ENCODE data around the gene ABCA5. TPM values are rescaled to one million over a fixed set of nuclear protein-coding genes. Genes with fewer than 3 reads are reported as not detected.
"Not testable (repeated sequence)": the region's sequence is repeated elsewhere in the genome, so short reads cannot be mapped to it uniquely, and the experiment has no call there.

Gene ABCA5
- total and polyA plus RNA-seq, 7 donors: 8.7 to 81.5 (median 54.9) TPM

GRCh38 chr17:69300222-69300621 is 26.7 kb downstream of the ABCA5 start:
- WGBS, 3 donors: 95 to 97% (median 96%) methylated on average over 3 of the region's 3 CpGs
- DNase-seq (no peak), ATAC-seq (peak in 3 of 4 donors; percentile 45 to 70 (median 65))

GRCh38 chr17:69298120-69298722 is 28.7 kb downstream of the ABCA5 start:
- intact Hi-C loops (cut with DNase I); H3K4me1 ChIP-seq; ATAC-seq; H3K9me3 ChIP-seq; H3K27ac ChIP-seq; DNase-seq; H3K4me3 ChIP-seq; H3K27me3 ChIP-seq (ENCODE audit: insufficient read depth in 3 of 3, low read length in 2 of 3): not testable (repeated sequence)
- WGBS, 3 donors: 66 to 72% (median 70%) methylated on average over 3 of the region's 3 CpGs
- peaks cover 0 to 85% of the 10 kb centered on the region in 2 donors for H3K36me3 ChIP-seq (ENCODE audit: insufficient read depth in 1 of 2, low read depth in 1 of 2)

More at GRCh38 chr17:69300222-69300621, 26.7 kb downstream of the ABCA5 start:
- no peaks in the 10 kb centered on the region for H3K9me3 ChIP-seq
- no peak for TF ChIP-seq CTCF (IDR thresholded peaks at IDR 0.05)
- peaks cover 0 to 83% of the 10 kb centered on the region in 2 donors for H3K36me3 ChIP-seq (ENCODE audit: insufficient read depth in 1 of 2, low read depth in 1 of 2)
- no peaks in the 10 kb centered on the region for H3K27me3 ChIP-seq (ENCODE audit: insufficient read depth in 3 of 3, low read length in 2 of 3)
- no peak overlapping the region for H3K27ac ChIP-seq
- H3K4me3 ChIP-seq: no peak overlapping the region
- H3K4me1 ChIP-seq: no peaks in the 10 kb centered on the region
- intact Hi-C loops (cut with DNase I): no loop called here

- no peak for TF ChIP-seq CTCF (IDR thresholded peaks at IDR 0.05)
- H3K36me3 ChIP-seq (ENCODE audit: insufficient read depth in 1 of 2, low read depth in 1 of 2): peaks cover 3 to 98% of the 10 kb centered on the region in 2 donors
These were observed 39.8 kb downstream of the ABCA5 start for GRCh38 chr17:69287168-69287567.

GRCh38 chr17:69286257-69286656 is 40.7 kb downstream of the ABCA5 start:
- ATAC-seq (no peak), DNase-seq (no peak)
- TF ChIP-seq CTCF (IDR thresholded peaks at IDR 0.05): no peak
- H3K4me3 ChIP-seq: no peak overlapping the region
- no peaks in the 10 kb centered on the region for H3K27me3 ChIP-seq (ENCODE audit: insufficient read depth in 3 of 3, low read length in 2 of 3)
- H3K9me3 ChIP-seq: no peaks in the 10 kb centered on the region
- intact Hi-C loops (cut with DNase I): loop anchor here (5.0 to 10.0 kb wide), 2 partner anchors 34 to 131 kb away; no protein-coding TSS in a partner anchor
- H3K4me1 ChIP-seq: no peaks in the 10 kb centered on the region
- H3K27ac ChIP-seq: no peak overlapping the region
- peaks cover 5 to 100% of the 10 kb centered on the region in 2 donors for H3K36me3 ChIP-seq (ENCODE audit: insufficient read depth in 1 of 2, low read depth in 1 of 2)

More at GRCh38 chr17:69287168-69287567, 39.8 kb downstream of the ABCA5 start:
- ATAC-seq (peak in 1 of 4 donors; percentile 59), DNase-seq (no peak)
- Histone ChIP-seq H3K4me1 (no peaks in the 10 kb centered on the region), H3K27ac (no peak overlapping the region), H3K4me3 (no peak overlapping the region), H3K9me3 (no peaks in the 10 kb centered on the region), H3K27me3 (ENCODE audit: insufficient read depth in 3 of 3, low read length in 2 of 3) (no peaks in the 10 kb centered on the region)
- intact Hi-C loops (cut with DNase I): loop anchor here (5.0 to 10.0 kb wide), 2 partner anchors 35 to 132 kb away; no protein-coding TSS in a partner anchor
- WGBS, 3 donors: 42 to 77% (median 48%) methylated on average over 1 of the region's 1 CpG

- no peak for TF ChIP-seq CTCF (IDR thresholded peaks at IDR 0.05)
- ATAC-seq: no peak
- no peak overlapping the region for H3K4me3 ChIP-seq
- intact Hi-C loops (cut with DNase I): loop anchor here (5.0 to 10.0 kb wide), 2 partner anchors 32 to 130 kb away; no protein-coding TSS in a partner anchor
- no peak for DNase-seq
- no peak overlapping the region for H3K27ac ChIP-seq
- peaks cover 5 to 90% of the 10 kb centered on the region in 2 donors for H3K36me3 ChIP-seq (ENCODE audit: insufficient read depth in 1 of 2, low read depth in 1 of 2)
- peaks cover 3% of the 10 kb centered on the region for H3K9me3 ChIP-seq
- H3K27me3 ChIP-seq (ENCODE audit: insufficient read depth in 3 of 3, low read length in 2 of 3): no peaks in the 10 kb centered on the region
- 84 to 86% (median 85%) methylated on average over 2 of the region's 2 CpGs for WGBS, 3 donors
- no peaks in the 10 kb centered on the region for H3K4me1 ChIP-seq
These were observed 42.3 kb downstream of the ABCA5 start for GRCh38 chr17:69284646-69285045.
